HG02840 (cell line): Measurements from ENCODE around the gene INPP5E.
"Not testable (repeated sequence)": the region's sequence is repeated elsewhere in the genome, so short reads cannot be mapped to it uniquely, and the experiment has no call there.

Experiments
- ATAC-seq: cut with Tn5 transposase; IDR thresholded peaks from one replicate; pipeline ENCODE4 v1.9.1; 2021; ENCODE audit warnings: mild to moderate bottlenecking, moderate library complexity, moderate number of reproducible peaks; ENCODE audit not compliant: unreplicated experiment, low FRiP score

INPP5E gene

GRCh38 chr9:136407061-136407460 lies 32.6 kb downstream of the INPP5E start:
- ATAC-seq: not testable (repeated sequence)

- not testable (repeated sequence) for ATAC-seq
Measured at GRCh38 chr9:136405904-136406303, 33.7 kb downstream of the INPP5E start.

GRCh38 chr9:136405481-136405880 lies 34.2 kb downstream of the INPP5E start:
- ATAC-seq: no peak

- ATAC-seq: no peak
Measured at GRCh38 chr9:136404801-136405136, 34.9 kb downstream of the INPP5E start.

GRCh38 chr9:136403915-136404800 lies 35.5 kb downstream of the INPP5E start:
- no peak for ATAC-seq

- ATAC-seq: no peak
Measured at GRCh38 chr9:136403538-136403914, 36.1 kb downstream of the INPP5E start.

GRCh38 chr9:136402067-136402466 lies 37.6 kb downstream of the INPP5E start:
- no peak for ATAC-seq

GRCh38 chr9:136401173-136401922 lies 38.3 kb downstream of the INPP5E start:
- no peak for ATAC-seq

GRCh38 chr9:136400038-136400834 lies 39.4 kb downstream of the INPP5E start, which contains the start of gene SNAPC4:
TSS of gene SNAPC4 (minus strand) at chr9:136400170. CDS start at chr9:136398428, 1,742 bp downstream.
- ATAC-seq: peak; percentile 64

GRCh38 chr9:136399176-136400037 lies 40.2 kb downstream of the INPP5E start:
- ATAC-seq: no peak

DNA sequence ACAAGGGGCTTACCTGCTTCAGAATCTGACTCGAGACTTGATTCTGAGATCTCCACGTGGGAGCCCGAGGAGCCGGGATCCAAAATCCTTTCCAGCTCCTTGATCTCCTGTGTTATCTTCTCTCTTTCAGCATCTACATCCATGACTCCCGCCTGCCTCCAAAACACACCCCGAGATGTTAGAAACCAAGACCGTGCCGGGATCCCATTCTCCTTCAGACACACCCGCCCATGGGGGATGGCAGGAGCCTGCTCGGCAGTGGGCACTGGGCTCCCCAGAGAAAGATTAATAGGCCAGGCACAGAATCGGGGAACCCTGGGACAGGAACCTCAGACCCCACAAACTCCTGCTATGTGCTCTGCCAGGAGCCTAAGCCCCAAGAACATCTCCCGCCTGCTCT lies 41.4 kb downstream of the INPP5E start:
- no peak for ATAC-seq

- ATAC-seq: no peak
Measured at GRCh38 chr9:136397643-136398042, 42.0 kb downstream of the INPP5E start.

DNA sequence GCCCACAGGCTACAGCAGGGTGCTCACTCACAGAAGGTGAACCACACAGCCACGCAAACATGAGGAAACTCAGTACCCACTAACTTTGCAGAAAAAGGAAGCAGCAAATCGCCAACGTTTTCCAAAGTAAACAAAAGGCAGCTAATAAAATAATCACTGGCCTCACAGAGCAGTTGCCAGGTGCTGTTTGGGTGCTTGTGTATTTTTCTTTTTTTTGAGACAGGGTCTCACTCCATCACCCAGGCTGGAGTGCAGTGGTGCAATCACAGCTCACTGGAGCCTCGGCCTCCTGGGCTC lies 43.5 kb downstream of the INPP5E start:
- no peak for ATAC-seq

- no peak for ATAC-seq
Measured at GRCh38 chr9:136395345-136396218, 44.1 kb downstream of the INPP5E start.

GRCh38 chr9:136395020-136395340 lies 44.7 kb downstream of the INPP5E start:
- ATAC-seq: no peak

DNA sequence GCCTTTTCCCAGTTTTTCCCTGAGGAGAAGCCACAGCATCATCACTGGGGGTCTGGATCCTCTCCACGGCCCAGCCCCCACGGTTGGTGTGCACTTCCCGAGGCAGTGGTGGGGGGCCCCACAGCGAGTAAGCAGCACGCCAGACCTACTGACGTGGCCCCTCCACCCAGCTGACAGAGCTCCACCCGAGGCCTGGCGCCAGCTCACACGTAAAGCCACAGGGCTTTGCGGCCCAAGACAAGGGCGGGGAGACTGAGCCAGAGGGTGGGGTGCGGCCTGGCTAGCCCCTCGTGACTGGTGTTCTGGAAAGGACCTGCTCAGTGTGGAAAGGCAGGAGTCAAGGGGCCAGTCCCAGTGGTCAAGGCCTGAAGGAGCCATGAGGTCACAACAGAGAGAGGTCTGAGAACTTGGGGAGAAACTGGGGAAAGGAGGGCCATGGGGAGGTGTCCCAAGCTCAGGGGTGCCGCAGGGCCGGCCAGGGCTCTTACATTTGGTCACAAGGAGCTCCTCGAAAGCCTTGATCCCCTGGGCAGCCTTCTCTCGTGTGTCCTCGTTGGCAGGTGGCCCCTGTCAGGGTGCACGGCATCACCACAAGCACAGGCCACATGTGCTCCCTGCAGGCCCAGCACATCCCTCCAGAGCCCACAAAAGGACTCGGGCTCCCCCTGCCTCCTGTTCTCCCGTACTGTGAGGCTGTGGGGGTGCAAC lies 45.2 kb downstream of the INPP5E start:
- no peak for ATAC-seq

DNA sequence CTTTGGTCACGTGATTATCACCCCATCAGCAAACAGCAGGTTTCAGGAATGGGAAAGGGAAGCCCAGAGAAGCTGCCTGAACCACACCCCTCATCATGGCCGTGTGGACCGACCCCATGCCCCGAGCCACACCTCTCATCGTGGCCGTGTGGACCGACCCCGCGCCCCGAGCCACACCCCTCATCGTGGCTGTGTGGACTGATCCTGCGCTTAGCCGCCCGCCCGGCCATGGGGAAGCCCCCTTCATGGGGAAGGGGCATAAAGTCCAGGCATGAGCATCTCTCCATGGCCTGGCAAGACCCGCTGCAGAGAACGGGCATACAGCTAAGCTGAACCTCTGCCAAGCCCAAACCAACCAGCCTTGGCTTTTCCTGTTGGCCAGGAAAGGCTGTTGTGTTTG lies 46.1 kb downstream of the INPP5E start:
- no peak for ATAC-seq

DNA sequence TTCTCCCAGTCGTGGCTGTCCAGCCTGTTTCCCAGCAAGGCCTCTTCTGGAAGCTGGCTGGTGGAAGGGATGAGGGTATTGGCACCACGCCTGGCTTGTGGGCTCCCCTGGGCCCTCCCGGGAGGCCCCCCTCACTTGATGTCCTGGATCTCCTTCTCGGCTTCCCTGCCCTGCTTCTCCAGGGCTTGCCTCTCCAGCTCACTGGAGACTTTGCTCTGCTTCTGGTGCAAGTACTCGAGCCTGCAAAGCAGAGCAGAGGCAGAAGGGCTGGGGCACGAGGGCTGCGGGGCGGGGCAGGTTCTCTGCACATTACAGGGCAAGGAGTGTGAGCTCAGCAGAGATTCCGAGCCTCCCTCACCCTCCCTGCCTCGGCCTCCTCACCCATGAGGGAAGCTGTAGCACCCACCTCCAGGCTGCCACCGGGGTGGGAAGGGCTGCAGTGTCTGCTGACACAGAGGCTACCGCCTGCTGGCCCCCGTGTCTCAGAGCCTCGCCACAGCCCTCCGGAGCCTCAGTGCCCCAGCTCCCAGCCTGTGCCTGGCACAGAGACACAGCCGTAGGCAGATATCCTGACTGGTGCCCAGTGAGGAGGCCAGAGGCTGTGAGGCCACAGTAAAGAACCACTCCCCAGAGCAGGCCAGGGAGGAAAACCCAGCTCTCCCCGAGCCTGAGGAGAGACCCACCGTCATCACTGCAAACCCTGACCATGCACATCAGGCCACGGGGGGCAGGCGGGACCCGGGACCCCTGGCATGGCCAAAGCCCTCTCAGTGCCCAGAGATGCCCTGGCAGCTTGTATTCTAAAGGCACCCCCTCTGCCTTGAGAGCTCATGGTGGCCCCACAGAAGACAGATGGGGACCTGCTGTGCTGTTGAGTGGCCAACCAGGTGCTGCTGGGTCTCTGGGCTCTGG lies 46.9 kb downstream of the INPP5E start:
- ATAC-seq: no peak
